Stimulated activated CD8-positive, alpha-beta memory T cell treated with anti-CD3 and anti-CD28 coated beads, Interleukin-7, amount 100 ng/mL, for 4 hours (primary cell): Measurements from ENCODE around the gene ZNF182.
"Not testable (repeated sequence)": the region's sequence is repeated elsewhere in the genome, so short reads cannot be mapped to it uniquely, and the experiment has no call there.

ENCODE experiments used
- DNase-seq, 2 donors: peaks; one replicate each; pipeline ENCODE4 v3.0.0-alpha.2; 2020; ENCODE audit warnings: low read depth in 2 of 2

The ZNF182 gene

DNA sequence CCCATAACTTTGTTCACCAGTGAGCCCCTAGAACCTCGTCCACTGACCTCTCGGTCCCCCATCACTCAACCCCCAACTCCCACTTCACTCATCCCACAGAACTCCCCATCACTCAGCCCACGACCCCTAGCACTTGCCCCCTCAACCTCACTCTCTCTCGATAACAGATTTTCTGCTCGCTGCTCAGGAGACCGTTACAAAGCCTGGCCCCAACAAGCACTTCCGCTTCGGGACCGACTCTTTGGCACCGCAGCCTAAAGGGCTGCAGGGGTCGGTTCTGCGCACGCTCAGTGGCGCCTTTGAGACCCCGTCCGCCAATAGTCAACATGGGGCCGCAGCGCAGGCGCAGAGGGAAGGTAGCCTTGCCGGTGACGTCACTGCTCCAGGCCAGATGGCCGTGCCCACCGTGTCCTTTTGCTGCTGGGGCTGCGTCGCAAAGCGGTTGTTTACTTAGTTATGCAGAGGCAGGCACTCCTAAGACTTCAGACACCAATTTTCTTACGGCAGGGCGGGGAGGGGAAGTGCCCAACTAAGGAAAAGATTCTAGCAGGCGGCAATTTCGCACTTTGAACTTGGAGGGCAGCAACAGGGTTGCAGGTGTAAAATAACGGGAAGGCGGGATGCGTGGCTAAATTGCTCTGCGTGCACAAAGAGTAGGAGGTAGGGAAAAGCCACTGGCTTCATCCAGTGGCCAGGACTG, at the start of gene ZNF182:
Gene ZNF182, minus strand, starts transcription at position 232 of the 700 bp plus-strand sequence. CDS start 1,380 bp downstream, outside the sequence.
- peak; percentile 82 to 84 for DNase-seq

DNA sequence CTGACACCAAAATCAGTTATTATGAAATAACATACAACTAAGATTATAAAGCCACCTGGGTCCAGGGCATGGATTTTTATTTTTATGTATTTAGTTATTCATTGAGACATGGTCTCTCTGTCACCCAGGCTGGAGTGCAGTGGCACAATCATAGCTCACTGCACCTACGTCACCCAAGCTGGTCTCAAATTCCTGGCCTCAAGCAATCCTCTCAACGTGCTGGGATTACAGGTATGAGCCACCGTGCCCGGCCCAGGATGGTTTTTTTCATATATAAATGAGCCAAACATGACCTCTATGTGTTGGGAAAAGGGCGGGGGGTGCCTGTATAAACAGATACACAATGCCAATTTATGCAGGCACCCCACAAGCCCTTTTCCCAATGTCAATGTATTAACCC, 43.1 kb upstream of the ZNF182 start:
- no peak for DNase-seq

DNA sequence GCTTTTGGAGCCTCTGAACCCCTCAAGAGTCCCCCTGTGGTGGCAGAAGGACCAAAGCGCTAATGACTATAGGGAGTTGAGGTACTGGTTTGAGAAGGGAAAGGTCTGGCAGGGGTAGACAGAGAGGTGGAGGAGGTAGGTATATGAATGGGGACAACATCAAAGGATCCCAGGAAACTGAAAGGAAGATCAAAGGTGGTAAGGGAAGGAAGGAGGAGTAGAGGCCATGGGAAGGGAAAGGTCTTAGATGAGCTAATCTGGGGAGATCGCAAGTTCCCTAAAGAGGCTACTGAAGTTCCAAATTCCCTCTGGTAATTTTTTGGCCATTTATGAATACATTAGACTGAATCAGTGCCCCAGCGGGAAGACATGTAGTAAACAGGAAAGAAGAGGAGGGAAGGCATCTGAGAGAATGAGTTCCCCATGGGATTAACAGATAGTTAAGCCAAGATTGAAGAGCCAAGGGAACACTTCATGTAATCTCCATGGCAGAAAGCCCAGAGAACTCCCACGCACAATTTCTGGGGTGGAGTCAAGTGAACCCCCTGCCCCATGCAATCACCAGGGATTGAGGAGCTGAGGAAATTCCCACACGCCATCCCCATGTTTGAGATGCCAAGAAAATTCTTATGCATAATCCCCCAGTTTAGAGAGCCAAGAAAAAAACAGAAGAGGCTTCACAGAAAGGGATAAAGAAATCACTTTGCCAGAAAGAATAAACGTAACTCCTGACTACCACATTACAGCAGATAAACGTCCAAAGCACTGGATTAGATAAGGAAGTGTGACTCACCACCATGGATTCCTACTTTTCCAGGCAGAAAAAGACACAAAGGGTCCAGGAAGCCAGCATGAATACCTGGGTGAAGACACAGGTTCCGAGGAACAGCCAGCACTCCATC, 41.9 kb upstream of the ZNF182 start:
- DNase-seq = no peak

DNA sequence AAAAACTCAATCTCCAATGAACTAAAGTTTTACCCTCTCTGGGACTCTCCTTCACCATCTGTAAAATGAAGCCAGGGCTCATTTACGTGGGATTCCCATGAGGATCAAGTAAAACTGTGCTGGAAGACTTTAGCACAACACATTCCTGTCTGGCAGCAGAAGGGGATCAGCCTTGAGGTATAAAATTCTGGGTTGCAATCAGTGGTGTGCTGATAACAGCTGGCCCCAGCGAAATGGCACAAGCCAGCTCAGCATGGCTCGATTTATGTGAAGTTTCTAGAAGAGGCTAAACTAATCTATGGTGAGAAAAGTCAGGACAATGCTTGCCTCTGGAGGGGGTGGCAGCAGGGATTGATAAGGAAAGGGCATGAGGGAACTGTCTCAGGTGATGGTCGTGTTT, 39.3 kb upstream of the ZNF182 start:
- DNase-seq = no peak

DNA sequence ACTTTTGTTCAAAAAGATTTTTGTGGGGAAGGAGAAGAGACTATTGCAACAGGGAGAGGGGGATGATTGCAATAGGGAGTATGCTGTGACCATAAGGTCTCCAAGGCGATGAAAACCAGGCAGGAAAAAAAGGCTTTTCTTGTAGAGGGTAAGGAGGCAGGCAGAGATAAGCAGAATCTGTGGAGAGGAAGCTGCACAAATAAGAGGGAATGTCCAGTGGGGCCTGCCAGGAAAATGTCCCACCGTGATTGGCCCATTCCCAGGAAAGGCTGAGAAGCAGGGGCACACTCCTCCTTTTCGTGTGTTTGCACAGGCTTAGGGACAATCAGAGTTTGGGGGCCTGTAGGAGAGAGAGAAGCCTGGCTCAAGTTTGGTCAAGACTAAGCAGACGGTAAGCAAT, 32.1 kb upstream of the ZNF182 start:
- DNase-seq = no peak

DNA sequence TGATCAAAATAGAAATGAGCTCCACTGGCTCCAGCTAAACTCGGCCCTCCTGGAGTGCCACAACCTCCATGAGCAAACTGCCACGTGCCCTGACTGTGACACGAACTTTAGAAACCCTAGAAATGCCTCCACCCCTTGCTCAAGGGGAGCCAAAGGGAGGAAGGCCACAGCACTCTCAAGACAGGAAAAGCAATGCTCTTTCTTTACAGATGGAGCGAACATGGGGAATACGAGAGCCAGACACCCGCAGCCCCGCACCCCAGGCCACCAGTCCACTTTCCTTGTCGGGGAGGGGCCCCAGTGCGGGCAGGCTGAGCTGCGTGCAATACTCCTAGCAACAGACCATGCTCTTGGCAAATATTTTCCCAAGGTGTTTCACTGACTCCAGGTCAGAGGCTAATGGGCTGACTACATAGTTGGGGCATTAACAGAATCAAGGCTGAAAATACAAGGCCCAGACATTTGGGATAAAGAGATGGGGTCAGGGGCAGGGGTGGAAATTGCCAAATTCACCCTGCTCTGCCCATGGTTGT, 26.9 kb upstream of the ZNF182 start:
- DNase-seq = not testable (repeated sequence)

DNA sequence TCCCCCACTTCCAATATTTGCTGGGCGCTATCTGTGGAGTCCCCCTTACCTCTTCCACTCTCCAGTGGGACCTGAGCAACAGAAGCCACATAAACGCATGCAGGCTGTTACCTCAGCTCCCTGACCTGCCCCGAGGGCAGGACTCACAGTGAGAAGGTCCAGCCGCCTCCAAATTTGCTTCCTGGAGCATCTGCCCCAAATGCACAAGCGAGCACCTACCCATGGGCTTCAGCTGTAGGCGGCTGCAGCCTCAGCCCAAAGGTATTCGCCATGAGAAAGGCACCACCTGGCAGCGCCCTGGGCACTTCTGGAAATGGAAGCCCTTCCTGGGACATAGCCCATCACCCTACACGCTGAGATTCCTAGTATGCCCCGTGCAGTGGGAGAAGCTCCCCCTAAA, 26.4 kb upstream of the ZNF182 start:
- DNase-seq = no peak

DNA sequence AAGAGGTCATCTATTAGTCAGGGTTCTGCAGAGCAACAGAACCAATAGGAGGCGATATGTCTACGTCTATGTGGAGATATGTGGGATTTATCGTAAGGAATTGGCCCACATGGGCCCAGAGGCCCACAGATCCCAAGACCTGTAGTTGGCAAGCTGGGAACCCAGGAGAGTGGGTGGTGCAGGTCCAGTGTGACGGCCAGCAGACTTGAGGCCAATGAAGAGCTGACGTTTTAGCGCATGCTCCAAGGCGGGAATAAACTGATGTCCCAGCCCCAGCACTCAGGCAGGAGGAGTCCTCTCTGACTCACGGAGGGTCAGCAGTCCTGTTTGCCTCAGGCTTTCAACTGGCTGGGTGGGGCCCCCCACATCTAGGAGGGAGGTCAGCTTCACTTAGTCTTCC, 24.3 kb upstream of the ZNF182 start:
- no peak for DNase-seq

DNA sequence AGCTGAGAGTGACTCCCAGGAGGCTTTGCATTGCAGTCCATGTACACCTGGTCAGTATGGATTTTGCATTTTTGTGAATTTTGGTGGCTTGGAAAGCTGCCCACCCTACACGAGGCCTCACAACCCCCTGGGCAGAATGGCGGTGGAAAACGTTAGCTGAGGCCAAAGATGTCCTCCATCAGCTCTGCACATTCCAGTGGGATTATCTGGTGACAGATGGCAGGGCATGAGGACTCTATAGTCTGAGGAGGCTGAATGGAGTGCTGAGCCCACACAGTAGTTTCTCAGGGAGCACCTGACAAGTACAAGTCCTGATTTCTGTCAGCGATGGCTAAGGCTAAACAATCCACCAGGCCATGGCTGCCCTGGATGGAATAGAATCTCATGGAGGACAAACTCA, 23.8 kb upstream of the ZNF182 start:
- not testable (repeated sequence) for DNase-seq

DNA sequence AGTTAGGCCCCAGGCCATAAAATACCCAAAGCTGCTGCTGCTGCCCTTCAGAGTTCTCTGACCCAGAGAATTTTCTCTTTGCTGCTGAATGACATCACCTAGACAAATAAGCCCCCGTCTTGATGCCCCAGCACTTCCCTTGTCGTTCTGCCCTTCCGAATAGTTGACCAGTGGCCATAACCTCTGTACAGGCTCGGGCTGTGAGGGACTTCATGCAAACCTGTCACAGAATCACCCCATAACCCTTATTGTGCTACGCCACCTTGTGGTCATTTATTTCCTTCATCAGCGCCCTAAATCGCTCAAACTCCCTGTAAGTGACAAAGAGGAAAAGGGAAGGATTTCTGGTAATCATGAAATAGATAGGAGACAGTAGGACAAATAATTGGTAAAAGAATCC, 21.8 kb upstream of the ZNF182 start:
- peak in 1 of 2 donors; percentile 21 for DNase-seq

DNA sequence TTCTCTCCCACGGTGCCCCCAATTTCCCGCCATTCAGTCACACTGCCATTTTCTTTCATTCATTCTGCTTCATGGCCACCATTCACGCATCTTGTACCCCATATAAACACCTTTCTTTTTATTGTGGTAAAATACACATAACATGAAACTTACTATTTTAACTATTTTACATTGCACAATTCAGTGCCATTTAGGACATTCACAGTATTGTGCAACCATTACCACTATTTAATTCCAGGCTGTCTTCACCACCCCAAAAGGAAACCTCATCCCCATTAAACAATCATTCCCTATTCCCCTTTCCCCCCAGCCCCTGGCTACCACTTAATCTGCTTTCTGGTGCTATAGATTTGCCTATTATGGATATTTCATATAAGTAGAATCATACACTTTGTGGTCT, 18.9 kb upstream of the ZNF182 start:
- DNase-seq = no peak

DNA sequence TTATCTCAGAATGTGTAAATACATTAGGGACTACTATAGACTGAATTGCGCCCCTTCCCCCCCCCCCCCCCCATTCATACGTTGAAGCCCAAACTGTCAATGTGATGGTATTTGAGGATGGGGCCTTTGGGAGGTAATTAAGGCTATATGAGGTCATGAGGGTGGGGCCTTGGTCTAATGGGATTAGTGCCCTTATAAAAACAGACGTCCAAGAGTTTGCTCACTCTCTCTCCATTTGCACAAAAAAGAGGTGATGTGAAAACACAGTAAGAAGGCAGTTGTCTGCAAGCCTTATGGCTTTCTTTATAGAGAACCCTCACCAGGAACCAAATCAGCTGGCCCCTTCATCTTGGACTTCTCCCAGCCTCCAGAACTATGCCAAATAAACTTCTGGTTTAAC, 18.3 kb upstream of the ZNF182 start:
- no peak for DNase-seq

DNA sequence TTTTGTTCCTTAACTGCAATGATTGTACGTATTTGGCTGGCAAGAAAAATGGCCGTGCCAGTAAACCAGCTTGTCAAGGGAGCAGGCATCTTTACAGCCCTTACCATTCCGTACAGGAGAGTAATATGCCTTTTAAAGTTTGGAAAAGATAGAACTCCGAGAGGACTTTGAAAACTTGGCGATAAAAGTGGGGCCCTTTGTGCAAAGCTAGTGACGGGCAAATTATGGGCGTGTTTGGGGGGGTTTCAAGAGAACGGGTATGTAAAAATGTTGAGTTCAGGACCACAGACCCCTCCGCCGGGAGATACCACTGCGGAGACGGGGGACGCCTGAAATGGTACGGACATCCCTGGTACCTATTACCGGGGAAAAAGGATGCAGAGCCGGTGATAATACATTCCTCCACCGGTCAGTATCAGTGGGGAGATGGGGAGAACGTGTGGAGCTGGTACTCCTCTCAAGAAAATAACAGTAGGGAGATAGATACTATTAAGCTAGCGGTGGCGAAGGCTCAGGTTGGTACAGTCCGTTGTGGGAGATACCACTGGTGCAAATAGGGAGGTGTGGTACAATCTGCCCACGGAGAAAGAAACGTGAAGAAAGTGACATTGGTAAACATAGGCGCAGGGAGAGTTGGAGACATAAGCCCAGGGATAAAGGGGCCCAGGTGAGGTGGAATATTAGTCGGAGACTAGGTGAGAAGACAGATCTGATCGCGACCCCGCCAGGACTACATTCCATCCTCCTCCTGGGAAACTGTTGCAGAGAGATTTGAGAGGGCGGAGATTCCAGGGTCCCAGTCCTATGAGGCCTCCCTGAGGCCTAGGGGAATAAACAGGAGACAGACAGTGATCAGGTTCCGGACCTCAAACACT, 17.5 kb upstream of the ZNF182 start:
- peak; percentile 47 to 58 for DNase-seq

DNA sequence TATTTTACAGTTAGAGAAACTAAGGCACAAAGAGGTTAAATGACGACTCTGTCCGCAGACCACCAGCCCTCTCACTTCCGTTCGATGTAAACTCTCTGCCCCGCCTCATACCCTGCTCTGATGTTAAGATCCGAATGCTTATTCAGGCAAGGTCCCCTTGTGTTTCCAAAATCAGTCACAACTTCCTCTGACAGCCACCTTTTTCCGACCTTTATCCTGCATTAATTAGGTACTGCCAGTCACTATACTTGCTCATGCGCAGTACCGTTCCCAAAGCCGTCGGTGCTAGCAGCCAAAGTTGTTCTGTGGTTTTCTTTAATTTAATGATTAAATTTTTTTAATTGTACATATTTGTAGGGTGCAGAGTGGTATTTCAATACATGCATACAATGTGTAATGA, 16.7 kb upstream of the ZNF182 start:
- peak in 1 of 2 donors; percentile 17 for DNase-seq

DNA sequence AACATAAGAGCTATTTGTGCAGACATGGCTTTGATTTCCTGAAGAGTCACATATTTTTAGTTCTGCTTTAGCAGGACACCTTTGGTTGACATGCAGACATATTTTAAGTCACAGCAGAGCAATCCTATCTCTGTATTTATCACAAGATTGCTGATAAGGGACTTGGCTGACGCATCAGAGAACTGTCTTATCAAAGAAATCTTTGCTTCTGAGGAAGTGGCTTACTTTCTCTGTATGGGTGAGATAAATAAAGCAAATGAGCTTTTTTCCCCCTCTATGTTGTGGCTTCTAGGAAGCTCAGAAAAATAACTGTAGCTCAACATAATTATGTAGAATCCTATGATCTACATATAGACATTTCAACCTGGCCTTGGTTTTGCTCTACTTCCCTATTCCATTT, 16.1 kb upstream of the ZNF182 start:
- DNase-seq = not testable (repeated sequence)

DNA sequence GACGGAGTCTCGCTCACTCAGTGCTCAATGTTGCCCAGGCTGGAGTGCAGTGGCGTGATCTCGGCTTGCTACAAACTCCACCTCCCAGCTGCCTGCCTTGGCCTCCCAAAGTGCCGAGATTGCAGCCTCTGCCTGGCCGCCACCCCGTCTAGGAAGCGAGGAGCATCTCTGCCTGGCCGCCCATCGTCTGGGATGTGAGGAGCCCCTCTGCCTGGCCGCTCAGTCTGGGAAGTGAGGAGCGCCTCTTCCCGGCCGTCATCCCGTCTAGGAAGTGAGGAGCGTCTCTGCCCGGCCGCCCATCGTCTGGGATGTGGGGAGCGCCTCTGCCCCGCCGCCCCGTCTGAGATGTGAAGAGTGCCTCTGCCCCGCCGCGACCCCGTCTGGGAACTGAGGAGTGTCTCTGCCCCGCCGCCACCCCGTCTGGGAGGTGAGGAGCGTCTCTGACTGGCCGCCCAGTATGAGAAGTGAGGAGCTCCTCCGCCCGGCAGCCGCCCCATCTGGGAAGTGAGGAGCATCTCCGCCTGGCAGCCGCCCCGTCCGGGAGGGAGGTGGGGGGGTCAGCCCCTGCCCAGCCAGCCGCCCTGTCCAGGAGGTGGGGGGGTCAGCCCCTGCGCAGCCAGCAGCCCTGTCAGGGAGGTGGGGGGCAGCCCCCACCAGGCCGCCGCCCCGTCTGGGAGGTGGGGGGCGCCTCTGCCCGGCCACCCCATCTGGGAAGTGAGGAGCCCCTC, 13.0 kb upstream of the ZNF182 start:
- DNase-seq = not testable (repeated sequence)

DNA sequence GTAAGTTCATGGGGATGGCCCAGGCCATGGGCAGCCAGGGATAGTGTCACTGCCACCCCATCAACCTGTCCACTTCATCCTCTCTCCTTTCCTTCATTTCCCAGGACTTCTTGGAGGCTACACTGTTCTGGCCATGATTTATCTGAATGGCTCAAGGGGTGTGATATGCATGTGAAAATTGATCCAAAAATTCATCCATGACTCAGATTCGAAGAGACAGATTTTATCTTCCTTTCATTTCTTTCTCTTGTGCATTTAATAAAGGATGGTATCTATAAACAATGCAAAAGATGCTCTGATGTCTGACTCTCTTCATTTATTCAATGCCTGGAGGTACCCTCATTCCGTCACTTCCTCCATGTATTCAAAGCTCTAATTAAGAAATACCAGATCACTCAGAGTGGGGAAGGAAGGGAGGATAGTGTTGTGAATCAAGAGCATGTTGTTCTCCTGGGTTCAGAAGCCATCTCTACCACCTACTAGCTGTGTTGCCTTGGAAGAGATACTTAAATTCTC, 5.7 kb upstream of the ZNF182 start:
- not testable (repeated sequence) for DNase-seq

DNA sequence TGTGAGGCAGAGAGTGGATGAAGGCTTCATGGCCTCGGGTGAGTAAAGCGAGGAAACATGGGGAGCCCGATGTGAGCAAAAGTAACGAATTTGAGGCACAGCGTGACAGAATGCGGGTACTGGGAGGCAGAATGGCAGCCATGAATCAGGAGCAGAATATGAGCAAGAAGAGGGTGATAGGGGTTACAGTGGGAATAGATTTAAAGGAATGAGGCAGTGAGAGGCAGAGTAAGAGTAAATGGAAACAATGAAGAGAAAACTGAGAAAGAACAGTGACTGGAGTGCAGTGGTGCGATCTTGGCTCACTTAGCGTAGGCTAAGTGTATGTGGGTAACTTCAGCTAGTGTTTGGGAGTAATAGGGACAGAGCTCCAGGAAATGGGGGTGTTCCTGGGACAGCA, 2.9 kb upstream of the ZNF182 start, which contains the start of gene SPACA5:
Gene SPACA5, plus strand, starts transcription at position 301 of the 400 bp plus-strand sequence. CDS start 815 bp downstream, outside the sequence.
- not testable (repeated sequence) for DNase-seq

DNA sequence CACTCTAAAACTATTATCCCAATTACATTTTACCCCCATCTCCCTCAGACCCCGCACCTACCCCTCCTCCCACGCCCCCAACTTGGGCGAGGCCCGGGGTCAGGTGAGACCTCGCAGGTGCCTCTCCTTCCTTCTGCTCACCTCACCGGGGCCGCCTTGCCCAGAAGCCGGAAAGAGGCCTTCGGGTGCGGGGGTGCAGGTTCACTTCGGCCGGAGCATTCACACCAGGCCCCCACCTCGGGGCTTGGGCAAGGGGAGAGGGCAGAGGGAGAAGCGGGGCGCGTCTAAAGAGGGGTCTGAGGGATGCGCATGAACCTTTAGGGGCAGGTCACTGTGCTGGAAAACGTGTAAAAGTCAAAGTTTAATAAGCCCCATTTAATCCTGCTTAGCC, 427 bp downstream of the ZNF182 start:
- DNase-seq = no peak

DNA sequence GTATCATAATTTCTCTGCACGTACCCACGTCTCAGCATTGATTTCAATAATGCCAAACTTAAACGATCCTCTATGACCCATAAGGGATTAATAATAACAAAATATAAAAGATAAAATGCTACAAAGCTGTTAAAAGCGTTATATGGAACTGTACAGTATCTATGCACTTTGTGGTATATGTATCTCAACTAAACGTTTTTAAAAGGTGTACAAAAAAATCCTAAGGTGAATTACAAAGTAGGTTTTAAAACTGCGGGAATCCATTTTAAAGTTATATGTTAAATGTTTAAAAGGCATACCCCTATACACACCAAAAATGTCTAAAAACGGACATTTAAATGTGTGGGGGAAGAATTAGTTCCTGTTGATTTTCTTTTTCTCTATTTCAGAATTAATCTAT, 860 bp downstream of the ZNF182 start:
- DNase-seq = no peak

DNA sequence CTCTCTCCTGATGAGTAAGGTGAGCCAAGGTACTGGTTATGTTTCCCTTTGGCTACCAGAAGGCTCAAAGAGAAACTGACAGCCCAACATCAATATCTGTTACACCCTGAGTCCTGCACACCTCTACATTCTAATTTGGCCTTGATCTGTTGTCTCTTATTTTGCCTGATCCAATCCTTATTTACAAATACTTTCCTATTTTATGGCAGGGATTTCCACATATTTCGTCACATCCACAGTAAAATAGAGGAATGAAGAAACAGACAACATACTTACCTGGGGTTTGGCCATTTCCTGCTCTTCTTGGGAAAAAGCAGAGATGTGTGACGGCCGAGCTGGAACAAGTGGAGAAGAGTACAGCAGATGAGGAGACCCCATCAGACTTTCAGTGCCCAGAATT, 1.5 kb downstream of the ZNF182 start:
- DNase-seq = no peak
